ENCODE measurements around the gene SMYD2.

The SMYD2 gene

DNA sequence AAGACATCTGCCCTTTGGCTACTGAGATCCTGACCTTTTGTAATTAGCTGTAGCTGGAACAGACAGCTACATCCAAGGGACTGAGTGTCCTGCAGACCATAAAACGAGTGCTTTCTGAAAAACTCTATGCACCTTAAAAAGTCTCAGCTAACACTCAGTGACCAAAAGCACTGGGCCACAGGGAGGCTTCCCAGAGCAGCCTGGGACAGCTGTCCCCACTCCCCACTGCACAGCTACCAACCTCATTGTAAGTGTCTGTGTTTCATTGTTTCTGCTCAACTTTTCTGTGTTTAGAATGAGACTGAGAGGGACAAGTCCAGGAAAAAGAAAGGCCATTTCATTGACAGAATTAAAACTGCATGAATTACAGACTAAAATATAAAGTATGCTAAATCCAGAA, 80.7 kb downstream of the SMYD2 start:
- no peak for DNase-seq (ENCODE audit: low read depth)

DNA sequence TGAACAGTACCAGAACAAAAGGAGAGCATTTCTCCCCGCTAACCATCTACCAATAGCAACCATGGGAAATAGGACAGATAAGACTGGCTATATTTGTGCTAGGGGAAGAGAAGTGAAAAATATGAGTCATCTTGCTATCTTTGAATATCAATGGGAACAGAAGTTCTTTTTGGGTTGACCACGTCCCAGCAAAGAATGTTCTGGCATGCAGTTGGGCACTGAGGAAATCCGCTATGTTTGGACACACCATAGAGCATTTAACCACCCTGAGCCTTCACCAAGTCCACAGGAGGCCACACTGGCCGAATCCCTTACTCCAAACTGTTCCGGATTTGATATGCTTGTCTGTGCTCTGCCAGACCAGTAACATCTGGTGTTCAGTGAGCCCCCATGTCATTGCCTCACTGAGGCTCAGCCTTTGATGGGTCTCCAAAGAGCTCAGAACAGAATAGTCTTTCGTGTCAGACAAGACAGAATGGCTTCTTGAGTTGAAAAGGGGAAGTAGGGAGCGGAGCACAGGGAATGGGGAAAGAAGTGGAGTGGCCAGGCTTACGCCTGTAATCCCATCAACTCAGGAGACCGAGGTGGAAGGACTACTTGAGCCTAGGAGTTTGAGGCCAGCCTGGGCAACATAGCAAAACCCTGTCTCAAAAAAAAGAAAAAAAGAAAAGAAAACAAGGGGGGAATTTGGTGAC, 81.4 kb downstream of the SMYD2 start:
- DNase-seq (ENCODE audit: low read depth), result no peak

DNA sequence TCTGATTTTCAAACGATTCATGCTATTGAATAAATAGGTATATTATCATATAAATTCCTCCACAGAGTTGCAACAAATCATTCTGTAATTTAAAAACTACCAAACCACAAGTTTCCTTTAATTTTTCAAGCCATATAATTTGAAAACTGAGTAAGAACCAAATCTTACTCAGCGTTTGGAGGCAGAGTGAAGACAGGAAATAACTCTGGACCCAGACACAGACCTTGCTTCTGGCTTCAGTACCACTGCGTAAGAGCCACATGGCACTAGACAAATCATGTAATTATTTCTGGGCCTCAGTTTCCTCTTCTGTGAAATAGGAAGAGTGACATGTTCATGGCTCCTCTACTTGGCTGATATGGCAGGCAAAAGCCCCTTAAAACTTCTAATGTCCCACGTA, 82.4 kb downstream of the SMYD2 start:
- DNase-seq (ENCODE audit: low read depth), result no peak

DNA sequence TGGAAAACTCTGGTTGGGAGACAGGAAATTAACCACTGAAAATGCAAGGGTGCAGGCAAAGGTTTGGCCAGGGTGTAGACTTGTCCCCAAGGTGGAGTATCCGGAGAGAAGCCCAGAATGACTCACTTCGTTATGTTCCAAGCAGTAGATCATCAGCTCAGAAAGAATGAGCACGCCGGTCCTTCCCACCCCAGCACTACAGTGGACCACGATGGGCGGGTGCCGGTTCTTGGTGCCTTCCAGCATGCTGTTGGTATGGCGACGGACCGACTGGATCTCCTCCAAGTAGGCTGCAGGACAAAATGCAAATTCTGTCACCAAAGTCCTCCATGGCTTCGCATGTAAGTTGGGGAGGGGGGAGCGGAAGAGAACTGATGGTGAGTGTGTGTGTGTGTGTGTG, 83.4 kb downstream of the SMYD2 start:
- no peak for DNase-seq (ENCODE audit: low read depth)

DNA sequence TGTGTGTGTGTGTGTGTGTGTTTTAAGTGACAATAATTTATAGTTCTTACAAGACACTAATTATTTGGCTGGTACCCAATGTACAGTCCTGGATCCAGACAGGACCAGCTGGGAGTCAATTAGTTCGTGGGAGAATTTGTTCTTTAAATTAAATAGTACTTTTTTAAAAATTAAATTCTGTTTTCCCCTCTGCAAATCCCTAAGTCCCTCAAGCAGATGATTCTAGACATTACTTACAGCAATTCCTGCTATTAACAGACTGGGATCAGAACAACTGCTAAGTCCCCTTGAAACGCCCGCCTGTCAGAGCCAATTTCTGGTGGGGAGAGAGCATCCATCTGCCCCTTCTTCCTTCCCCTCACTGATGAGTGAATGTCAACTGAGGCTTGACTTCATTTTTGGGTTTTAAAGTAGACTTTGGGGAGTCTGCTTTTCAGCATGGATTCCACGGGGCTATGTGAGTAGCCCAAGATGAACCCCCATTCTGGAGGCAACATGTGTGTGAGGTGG, 83.9 kb downstream of the SMYD2 start:
- no peak for DNase-seq (ENCODE audit: low read depth)

DNA sequence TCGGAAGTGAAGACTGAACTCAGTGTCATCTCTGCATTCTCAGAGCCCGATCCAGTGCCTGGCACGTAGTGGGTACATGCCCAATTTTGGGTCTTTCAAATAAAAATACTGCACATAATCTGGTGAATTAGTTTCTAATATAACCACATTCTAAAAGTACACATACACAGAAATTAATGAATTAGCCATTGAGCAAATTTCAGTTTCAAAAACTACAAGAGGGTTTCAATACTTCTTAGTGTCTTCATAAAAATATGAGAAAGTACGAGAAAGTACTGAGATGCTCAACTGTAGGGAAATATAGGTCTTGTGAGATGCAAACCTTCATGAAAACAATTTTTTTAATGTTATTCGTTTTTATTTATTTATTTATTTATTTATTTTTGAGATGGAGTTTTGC, 86.9 kb downstream of the SMYD2 start:
- no peak for DNase-seq (ENCODE audit: low read depth)

DNA sequence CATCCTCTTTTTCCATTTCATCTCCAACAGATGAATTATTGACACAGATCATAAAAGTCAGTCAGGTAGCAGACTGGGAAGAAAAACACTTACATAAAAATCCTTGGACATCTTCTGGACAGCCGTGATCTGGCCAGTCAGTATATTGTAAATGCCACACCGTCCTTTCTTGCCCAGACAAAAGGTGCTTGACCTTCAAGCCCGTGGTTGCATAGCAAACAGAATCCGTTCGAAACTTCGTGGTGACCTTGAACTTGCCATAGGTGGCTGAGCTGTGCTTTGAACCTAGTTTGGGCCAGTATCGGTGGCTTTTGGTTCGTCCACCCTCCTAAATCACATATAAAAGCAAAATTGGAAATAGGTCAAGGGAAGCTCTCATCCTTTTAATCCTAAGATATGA, 88.4 kb downstream of the SMYD2 start:
- DNase-seq (ENCODE audit: low read depth), result no peak

DNA sequence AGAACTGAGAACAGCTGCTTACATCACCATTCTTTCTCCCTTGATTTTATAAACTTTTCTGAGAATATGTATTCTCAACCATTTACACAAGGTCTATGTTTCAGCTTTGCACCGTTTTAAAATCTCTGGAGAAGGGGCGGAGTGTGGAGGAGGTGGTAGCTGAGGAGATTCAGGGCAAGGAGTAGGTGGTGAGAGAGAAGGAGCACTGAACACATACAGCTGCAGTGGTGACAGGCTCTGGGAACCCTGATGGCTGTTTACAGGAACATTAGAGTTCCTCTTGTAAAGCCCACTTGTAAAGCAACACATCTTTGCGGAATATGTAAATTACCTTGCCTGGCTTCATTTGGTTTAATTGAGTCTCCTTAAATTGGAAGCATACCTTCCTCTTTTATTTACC, 89.7 kb downstream of the SMYD2 start:
- no peak for DNase-seq (ENCODE audit: low read depth)

DNA sequence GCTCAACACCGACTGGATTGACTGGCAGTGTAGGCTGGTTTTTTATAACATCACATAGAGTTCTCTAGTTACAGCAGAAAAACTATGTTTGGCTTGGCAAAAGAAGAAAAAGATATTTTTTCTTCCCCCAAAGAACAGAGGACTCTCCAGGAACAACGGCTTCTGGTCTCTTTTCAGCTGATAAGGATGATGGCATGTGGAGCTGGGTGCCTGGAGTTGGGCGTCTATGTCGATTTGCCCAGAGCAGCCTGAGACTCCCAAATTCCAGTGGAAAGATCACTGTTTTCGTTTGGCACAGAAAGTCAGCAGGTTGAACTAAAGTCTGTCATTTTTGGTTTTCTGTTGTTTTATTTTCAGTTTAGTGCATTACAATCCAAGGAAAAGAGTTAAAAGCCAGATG, 91.1 kb downstream of the SMYD2 start:
- no peak for DNase-seq (ENCODE audit: low read depth)

DNA sequence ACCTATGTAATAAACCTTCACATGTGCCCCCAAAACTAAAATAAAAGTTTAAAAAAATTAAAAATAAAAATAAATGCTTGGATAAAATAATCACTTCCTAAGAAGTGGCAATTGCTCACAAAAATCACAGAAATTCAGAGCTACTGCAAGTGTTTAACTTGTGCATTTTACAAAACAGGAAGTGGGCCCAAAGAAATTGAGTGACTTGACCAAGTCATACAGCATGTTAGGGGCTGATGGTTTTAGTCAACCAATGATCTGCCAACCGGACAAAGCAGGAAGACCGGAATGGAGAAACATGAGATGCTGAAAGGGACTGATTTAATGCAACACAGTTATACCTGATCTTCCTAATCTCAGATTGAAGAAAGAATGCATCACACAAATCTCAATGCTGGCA, 96.5 kb downstream of the SMYD2 start:
- DNase-seq (ENCODE audit: low read depth), result no peak

DNA sequence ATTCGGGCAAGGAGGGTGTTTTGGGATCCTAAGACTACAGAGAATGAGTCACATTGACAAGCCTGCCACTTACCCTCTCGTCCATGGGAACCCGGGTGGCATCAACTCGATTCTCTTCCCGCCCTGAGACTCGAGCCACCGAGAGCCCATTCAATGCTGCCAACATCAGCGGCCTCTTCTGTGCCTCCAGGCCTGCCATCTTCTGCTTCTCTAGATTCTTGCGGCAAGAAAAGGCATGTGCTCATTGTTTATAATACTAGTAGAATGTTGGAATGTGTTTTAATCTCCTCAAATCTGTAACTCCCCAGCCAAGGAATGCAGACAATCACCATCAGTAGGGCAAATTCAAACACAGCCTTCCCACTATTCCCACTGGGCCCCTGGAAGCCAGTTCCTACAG, 96.9 kb downstream of the SMYD2 start:
- DNase-seq (ENCODE audit: low read depth), result no peak

DNA sequence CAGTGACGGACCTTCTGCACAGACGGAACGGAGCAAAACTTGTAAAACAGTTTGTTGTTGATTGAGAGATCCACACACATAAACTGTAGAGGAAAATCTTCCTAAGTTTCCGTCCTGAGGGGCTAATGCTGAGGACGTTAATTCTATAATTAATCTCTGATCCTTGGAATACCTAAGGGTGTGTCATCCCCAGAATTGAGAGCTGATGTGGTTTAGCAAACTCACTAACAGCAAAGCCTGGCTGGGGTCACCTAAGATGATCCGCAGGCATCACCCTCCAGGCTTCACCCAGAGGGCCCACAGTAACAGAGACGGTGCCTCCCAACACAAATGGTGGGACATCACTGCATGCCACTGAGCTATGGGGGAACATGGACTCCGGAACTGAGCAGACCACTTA, 97.5 kb downstream of the SMYD2 start:
- DNase-seq (ENCODE audit: low read depth), result no peak

DNA sequence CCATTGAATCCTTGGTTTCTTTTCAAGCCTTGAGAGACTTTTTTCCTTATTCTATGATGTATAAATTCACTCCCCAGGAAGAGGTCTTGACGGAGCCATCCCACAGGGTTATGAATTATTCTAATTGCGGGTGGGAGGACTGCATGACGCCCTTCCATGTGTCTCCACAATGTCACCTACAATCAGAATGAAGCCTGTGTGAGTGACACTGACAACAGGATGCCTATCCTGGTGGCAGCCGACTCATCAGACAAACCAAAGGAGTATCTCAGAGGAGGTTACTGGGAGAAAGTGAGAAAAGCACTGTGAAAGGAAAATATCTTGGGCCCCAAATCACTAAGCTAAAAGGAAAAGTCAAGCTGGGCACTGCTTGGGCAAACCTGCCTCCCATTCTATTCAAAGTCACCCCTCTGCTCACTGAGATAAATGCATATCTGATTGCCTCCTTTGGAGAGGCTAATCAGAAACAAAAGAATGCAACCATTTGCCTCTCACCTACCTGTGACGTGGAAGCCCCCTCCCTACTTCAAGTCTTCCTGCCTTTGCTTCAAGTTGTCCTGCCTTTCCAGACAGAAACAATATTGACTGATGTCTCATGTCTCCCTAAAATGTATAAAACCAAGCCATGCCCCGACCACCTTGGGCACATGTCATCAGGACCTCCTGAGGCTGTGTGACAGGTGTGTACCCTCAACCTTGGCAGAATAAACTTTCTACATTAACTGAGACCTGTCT, 98.4 kb downstream of the SMYD2 start:
- no peak for DNase-seq (ENCODE audit: low read depth)

DNA sequence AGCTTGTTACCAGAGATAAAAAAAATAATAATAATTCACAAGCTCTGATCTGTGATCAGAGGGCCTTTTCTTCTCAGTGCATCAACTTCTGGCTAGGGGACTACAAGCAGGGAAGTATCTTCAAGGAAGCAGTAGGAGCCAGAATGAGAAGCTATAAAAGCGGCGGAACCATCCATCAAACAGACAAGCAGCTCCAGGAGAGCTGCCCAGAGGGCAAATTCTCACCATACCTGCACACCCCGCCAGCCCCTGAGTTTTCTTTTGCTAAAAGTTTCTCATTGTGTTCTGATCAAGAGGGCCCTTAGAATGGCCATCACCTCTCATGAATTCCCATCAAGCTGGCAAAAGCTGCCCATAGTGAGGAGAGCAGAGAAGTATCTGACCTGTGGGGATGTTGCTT, 99.4 kb downstream of the SMYD2 start:
- DNase-seq (ENCODE audit: low read depth), result no peak

DNA sequence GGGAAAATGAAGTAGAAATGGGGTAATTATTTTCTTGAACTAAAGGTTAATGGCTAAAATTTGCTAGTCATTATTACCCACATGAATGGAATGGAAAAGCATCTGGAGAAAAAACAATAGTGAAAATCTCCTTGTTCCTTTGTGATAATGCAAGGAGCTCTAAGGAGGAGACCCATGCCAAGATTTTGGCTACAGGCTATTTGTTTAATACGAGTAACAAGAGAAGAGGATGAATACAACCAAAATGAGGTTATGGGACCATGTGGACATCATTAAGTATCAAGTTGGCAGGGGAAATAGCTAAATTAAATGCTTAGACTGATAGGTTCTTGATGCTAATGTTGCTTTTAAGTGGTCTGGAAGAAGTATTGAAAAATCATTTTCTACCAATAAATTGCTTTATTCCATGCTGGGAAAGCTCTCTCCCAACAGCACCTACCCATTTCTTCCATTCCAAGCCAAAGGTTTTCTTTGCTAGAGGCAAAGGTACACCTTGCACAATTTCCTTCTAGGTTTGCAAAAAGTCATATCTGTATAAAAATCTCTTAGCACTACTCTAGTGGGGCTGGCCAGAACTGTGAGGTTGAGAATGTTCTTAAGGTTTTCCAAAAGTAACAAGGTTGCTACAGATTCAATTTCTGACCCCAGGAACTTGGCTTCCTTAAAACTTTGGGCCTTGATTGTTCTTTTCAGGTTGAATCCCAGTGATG, 100.2 kb downstream of the SMYD2 start:
- no peak for DNase-seq (ENCODE audit: low read depth)

DNA sequence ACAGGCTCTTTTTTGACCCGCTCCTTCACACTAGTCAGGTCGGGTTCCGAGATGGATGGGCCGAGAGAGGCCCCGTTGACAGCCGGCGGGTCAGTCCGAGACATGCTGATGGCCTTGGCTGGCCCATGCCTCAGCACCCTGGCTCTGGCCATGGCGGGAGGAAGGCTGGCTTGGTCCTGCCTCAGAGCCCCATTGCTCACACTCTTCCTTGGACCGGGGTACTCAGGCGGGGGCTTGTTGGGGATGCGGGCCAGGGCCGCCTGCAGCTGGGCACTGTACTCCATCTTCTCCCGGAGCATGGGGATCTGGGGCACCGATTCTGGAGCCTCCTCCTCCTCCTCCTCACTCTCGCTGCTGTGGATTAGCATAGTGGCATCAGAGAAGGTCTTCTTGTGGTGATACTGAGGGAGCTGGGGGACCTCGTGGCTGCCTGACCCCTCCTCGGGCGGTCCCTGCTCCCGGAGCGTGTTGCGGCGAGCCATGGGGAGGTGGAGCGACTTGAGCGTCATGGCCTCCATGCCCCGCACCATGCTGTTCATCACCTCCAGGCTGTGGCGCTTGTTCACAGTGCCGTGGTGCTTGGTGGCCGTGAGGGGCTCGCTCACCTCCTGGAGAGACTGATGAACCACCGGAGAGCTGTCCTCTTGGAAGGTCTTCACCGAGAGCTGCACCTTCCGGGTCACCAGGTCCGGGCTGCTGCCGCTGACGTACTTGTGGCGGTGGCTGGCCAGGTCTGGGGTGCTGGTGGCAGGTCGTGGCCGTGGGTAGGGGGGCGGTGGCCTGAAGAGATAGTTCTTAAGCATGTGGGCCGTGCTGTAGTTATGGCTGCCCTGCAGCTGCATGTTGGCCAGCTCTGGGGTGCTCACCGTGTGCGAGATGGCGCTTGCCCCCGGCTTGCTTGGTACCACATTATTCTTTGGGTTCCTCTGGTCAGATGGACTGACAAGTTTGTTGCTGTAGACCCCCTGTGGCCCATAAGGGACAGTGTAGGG, 102.7 kb downstream of the SMYD2 start:
- DNase-seq (ENCODE audit: low read depth), result no peak

DNA sequence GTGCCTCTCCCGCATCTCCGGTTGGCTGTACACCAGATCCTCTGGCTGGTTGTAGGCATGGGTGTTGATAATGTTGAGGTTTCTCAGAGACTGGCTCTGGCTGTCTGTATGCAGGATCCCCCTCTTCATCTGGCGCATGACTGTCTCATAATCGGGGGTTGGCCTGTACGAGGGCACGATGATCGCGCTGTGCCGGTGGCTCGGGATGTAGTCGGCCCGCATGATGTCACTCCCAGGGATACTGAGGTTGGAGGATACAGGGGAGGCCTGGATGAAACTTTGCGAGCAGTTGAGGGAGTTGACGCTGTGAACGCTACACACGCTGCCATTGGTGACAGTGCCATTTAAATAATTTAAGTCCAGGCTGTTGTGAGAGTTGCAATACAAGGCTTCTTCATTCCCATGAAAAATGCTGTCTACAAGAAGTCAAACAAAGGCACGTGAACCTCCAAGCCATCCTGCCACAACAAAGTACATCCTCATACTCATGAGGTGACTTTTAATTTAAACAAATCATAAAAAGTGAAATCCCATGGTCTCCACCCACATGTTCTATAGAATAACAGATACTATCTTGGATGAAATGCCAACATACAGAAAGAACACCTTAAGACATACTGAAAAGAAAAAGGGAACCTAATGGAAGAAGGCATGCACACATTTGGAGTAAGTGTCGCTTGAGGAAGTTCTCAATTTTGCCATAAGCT, 103.6 kb downstream of the SMYD2 start:
- DNase-seq (ENCODE audit: low read depth), result no peak

DNA sequence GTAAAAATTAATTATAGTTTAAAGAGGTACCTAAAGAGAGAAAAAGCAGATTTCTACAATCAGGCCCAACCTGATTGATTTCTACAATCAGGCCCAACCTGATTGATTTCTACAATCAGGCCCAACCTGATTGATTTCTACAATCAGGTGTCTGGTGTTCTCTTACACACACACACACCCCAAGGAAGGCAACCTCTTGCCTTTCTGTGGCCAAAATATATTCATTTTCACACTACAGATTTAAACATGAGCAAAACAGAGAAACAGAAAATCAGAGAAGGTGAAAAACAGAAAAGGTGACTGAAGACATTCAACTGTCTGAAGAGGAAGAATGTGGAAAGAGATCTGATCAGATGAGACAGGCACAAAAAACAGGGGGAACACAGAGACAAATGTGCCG, 104.5 kb downstream of the SMYD2 start:
- no peak for DNase-seq (ENCODE audit: low read depth)

DNA sequence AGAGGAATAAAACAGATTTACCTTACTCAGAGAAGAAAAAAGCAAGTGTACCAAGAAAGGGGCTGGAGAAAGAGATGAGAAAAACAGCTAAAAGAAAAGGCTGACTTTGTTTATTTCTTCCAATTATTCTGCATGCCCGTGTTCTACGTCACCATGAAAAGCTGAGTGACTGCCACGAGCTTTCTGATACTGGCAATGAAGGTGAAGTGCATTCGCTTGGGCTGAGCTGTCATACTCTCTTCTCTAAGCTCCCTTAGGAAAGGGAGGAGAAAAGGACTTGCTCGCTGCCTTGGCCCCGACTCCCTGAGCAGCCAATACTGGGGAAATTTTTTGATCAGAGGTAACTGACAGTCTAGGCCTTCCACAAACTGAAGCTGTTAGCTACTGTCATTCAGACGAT, 105.4 kb downstream of the SMYD2 start:
- DNase-seq (ENCODE audit: low read depth), result no peak
